ENCODE data around the gene SETMAR. TPM values are rescaled to one million over a fixed set of nuclear protein-coding genes. Genes with fewer than 3 reads are reported as not detected.
"Not testable (repeated sequence)": the region's sequence is repeated elsewhere in the genome, so short reads cannot be mapped to it uniquely, and the experiment has no call there.

SETMAR gene
- total RNA-seq, 4 donors from 2014 or later: 14.6 to 35.4 (median 22.2) TPM

DNA sequence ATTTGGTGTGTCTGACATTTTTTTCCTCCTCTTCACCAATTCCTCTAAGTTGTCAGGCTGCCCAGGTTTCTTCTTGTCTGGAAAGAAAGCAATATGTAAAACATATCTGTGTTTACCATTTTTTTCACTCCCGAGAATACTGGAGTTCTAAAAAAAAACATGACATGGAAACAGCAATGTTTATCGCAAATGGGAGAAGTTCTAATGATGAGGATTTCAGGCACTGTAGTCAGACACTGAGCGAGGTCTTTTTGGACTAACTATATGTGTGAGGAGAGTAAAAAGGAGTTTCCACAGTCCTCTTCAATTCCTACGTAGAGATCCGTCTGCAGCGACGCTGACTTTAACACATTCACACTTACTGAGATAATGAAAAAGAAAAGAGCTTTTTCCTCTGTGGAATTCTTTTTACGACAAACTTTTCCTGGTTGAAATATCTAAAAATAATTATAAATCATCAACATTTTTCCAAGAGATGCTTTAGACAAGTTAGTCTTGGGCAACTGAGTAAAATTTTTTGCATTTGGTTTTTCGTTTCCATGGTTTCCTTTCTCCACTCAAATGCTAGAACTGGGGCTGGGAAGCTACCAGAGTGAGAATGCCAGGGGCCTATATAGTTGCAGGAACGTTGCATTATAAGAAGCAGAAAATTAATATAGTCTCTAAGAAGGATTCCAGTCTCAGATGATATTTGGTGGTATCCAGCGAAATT lies 8.4 kb upstream of the SETMAR start:
- Histone ChIP-seq H3K27ac (no peak overlapping the region), H3K27me3 (no peaks in the 10 kb centered on the region), H3K4me3 (no peak overlapping the region), H3K4me1 (no peaks in the 10 kb centered on the region), H3K9me3 (no peaks in the 10 kb centered on the region), H3K36me3 (no peaks in the 10 kb centered on the region)
- DNase-seq (ENCODE audit: low spot score in 2 of 2): no peak
- WGBS, 2 donors: 78 to 83% methylated on average over 11 of the region's 11 CpGs
- TF ChIP-seq EP300 (IDR thresholded peaks at IDR 0.05): no peak
- TF ChIP-seq CTCF (IDR thresholded peaks at IDR 0.05): no peak
- no peak for TF ChIP-seq POLR2A (IDR thresholded peaks at IDR 0.05)

- not testable (repeated sequence) for H3K36me3 ChIP-seq; H3K4me3 ChIP-seq; H3K4me1 ChIP-seq; H3K27ac ChIP-seq; H3K9me3 ChIP-seq; H3K27me3 ChIP-seq; DNase-seq (ENCODE audit: low spot score in 2 of 2)
- 82 to 87% methylated on average over 5 of the region's 5 CpGs for WGBS, 2 donors
These were observed 6.7 kb upstream of the SETMAR start for GRCh38 chr3:4296454-4296853.

DNA sequence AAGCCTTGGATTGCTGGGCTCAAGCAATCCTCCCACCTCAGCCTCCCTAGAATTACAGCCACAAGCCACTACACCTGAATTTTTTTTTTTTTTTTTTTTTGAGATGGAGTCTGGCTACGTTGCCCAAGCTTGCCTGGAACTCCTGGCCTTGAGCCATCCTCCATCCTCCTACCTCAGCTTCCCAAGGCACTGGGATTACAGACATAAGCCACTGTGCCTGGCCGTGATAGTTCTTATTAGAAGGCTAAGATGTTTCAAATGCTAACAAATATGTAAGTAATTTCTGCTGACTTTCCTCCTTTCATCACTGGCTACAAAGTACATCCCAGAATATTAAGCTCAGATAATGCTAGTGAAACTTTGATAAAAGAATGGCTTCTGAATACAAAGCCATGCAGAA lies 5.7 kb upstream of the SETMAR start:
- no peak for DNase-seq (ENCODE audit: low spot score in 2 of 2)
- Histone ChIP-seq H3K9me3 (no peaks in the 10 kb centered on the region), H3K27me3 (no peaks in the 10 kb centered on the region), H3K4me1 (no peaks in the 10 kb centered on the region), H3K36me3 (no peaks in the 10 kb centered on the region), H3K4me3 (no peak overlapping the region), H3K27ac (no peak overlapping the region)
- 64 to 67% methylated on average over 2 of the region's 2 CpGs for WGBS, 2 donors
- TF ChIP-seq POLR2A (IDR thresholded peaks at IDR 0.05) (no peak), EP300 (IDR thresholded peaks at IDR 0.05) (no peak), CTCF (IDR thresholded peaks at IDR 0.05) (no peak)

DNA sequence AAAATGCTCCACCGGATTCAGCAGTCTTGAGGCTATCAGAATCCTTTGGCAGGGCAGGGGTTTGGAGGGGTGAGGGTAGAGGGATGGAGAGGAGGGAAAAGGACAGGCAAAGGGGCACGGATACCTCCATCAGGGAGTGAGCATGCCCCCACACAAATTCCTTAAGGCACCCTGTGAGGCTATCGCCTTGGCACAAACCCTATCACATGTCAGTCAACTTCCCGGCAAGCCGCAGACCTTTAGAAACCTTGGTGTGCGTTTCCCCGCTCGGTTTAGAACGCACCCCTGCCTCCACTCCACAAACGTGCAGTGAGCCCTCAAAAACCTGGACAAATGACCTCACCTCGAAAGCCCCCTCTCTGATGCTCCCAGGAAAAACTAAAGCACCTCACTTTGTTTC lies 422 bp upstream of the SETMAR start:
- peak overlapping the region; percentile 81 to 99 (median 94) for H3K27ac ChIP-seq
- DNase-seq (ENCODE audit: low spot score in 2 of 2): no peak
- TF ChIP-seq EP300 (IDR thresholded peaks at IDR 0.05): no peak
- TF ChIP-seq POLR2A (IDR thresholded peaks at IDR 0.05): no peak
- TF ChIP-seq CTCF (IDR thresholded peaks at IDR 0.05): no peak
- H3K9me3 ChIP-seq: no peaks in the 10 kb centered on the region
- WGBS, 2 donors: 77 to 79% methylated on average over 11 of the region's 11 CpGs
- H3K36me3 ChIP-seq: no peaks in the 10 kb centered on the region
- H3K4me3 ChIP-seq: peak overlapping the region; percentile 63 to 83 (median 76)
- H3K27me3 ChIP-seq: no peaks in the 10 kb centered on the region
- H3K4me1 ChIP-seq: peaks cover 0 to 42% (median 21%) of the 10 kb centered on the region in 4 donors

DNA sequence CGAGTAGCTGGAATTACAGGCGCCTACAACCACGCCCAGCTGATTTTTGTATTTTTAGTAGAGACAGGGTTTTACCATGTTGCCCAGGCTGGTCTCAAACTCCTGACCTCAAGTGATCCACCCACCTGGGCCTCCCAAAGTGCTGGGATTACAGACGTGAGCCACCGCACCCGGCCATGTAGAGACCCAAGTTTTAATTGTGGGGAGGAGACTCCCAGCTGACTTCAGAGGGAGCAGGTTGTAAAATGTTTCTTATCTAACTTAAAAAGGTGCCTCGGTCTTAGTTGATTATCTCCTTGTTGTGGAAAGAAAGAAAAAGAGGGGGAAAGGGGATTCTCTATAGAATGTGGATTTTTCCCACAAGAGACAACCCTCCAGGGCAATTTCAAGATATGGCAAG lies 2.0 kb downstream of the SETMAR start:
- H3K27me3 ChIP-seq; H3K4me3 ChIP-seq; H3K36me3 ChIP-seq; DNase-seq (ENCODE audit: low spot score in 2 of 2); H3K9me3 ChIP-seq: not testable (repeated sequence)
- Histone ChIP-seq H3K27ac (peak overlapping the region; percentile 28 to 99 (median 68)), H3K4me1 (peaks cover 0 to 43% (median 21%) of the 10 kb centered on the region in 4 donors)
- 62 to 79% methylated on average over 7 of the region's 7 CpGs for WGBS, 2 donors

- no peak for TF ChIP-seq CTCF (IDR thresholded peaks at IDR 0.05)
- TF ChIP-seq EP300 (IDR thresholded peaks at IDR 0.05): no peak
- TF ChIP-seq POLR2A (IDR thresholded peaks at IDR 0.05): no peak
- no peak overlapping the region for H3K4me3 ChIP-seq
- peak overlapping the region; percentile 28 to 99 (median 68) for H3K27ac ChIP-seq
- no peak for DNase-seq (ENCODE audit: low spot score in 2 of 2)
- no peaks in the 10 kb centered on the region for H3K27me3 ChIP-seq
- H3K4me1 ChIP-seq: peaks cover 0 to 43% (median 21%) of the 10 kb centered on the region in 4 donors
- no peaks in the 10 kb centered on the region for H3K9me3 ChIP-seq
- 78 to 80% methylated on average over 8 of the region's 8 CpGs for WGBS, 2 donors
- H3K36me3 ChIP-seq: peaks cover 0 to 2% (median 0%) of the 10 kb centered on the region in 3 donors
These were observed 2.9 kb downstream of the SETMAR start for GRCh38 chr3:4306091-4306490.
